Epithelial cell of prostate (primary cell): ENCODE measurements around the gene MYT1.
A peak's percentile ranks its signal among the peaks of the same experiment; 100 is the strongest.

Source experiments
- DNase-seq: peaks from one replicate; pipeline ENCODE4 v3.0.0-alpha.2; 2011; ENCODE audit warnings: low read depth, low spot score
- H3K27ac ChIP-seq: fragments of 450-650 bp; 2 replicates; pipeline ENCODE4 v1.5.1; 2017; ENCODE audit warnings: mild to moderate bottlenecking

MYT1 gene

GRCh38 chr20:64239449-64240242, 75.4 kb downstream of the MYT1 start:
- no peak for DNase-seq
- no peak overlapping the region for H3K27ac ChIP-seq

GRCh38 chr20:64240243-64241015, 76.2 kb downstream of the MYT1 start:
- DNase-seq: no peak
- no peak overlapping the region for H3K27ac ChIP-seq

- H3K27ac ChIP-seq: no peak overlapping the region
- no peak for DNase-seq
Observed at GRCh38 chr20:64241061-64241460, 76.8 kb downstream of the MYT1 start.

- no peak for DNase-seq
- H3K27ac ChIP-seq: no peak overlapping the region
Observed at GRCh38 chr20:64242003-64242796, 77.9 kb downstream of the MYT1 start.

GRCh38 chr20:64242797-64243475, 78.7 kb downstream of the MYT1 start:
- DNase-seq: no peak
- no peak overlapping the region for H3K27ac ChIP-seq

GRCh38 chr20:64244281-64244805, 80.1 kb downstream of the MYT1 start:
- no peak overlapping the region for H3K27ac ChIP-seq
- no peak for DNase-seq

GRCh38 chr20:64244870-64245603, 80.8 kb downstream of the MYT1 start:
- no peak for DNase-seq
- no peak overlapping the region for H3K27ac ChIP-seq

GRCh38 chr20:64245746-64246595, 81.7 kb downstream of the MYT1 start:
- DNase-seq: no peak
- no peak overlapping the region for H3K27ac ChIP-seq

GRCh38 chr20:64246616-64247306, 82.5 kb downstream of the MYT1 start:
- no peak for DNase-seq
- H3K27ac ChIP-seq: no peak overlapping the region

GRCh38 chr20:64247307-64247618, 83.0 kb downstream of the MYT1 start:
- no peak for DNase-seq
- no peak overlapping the region for H3K27ac ChIP-seq

GRCh38 chr20:64247970-64248841, 84.0 kb downstream of the MYT1 start:
- H3K27ac ChIP-seq: no peak overlapping the region
- DNase-seq: no peak

GRCh38 chr20:64250027-64250426, 85.8 kb downstream of the MYT1 start:
- no peak for DNase-seq
- H3K27ac ChIP-seq: no peak overlapping the region

- DNase-seq: no peak
- H3K27ac ChIP-seq: no peak overlapping the region
Observed at GRCh38 chr20:64253000-64253383, 88.7 kb downstream of the MYT1 start.

GRCh38 chr20:64253443-64253842, 89.2 kb downstream of the MYT1 start:
- no peak for DNase-seq
- H3K27ac ChIP-seq: no peak overlapping the region

- H3K27ac ChIP-seq: no peak overlapping the region
- no peak for DNase-seq
Observed at GRCh38 chr20:64254156-64254555, 89.9 kb downstream of the MYT1 start.

GRCh38 chr20:64254571-64255360, 90.5 kb downstream of the MYT1 start:
- peak overlapping the region; percentile 53 for H3K27ac ChIP-seq
- DNase-seq: no peak
